ENCODE measurements around the gene UIMC1.

Gene UIMC1

GRCh38 chr5:176954050-176954449 lies 52.5 kb downstream of the UIMC1 start:
- no peak for DNase-seq (ENCODE audit: low read depth in 2 of 2)

- DNase-seq (ENCODE audit: low read depth in 2 of 2): no peak
Observed at GRCh38 chr5:176952531-176953193, 53.9 kb downstream of the UIMC1 start.

- no peak for DNase-seq (ENCODE audit: low read depth in 2 of 2)
Observed at GRCh38 chr5:176948458-176948857, 58.1 kb downstream of the UIMC1 start.

GRCh38 chr5:176947847-176948246 lies 58.7 kb downstream of the UIMC1 start:
- DNase-seq (ENCODE audit: low read depth in 2 of 2): no peak

GRCh38 chr5:176944268-176944667 lies 62.3 kb downstream of the UIMC1 start:
- DNase-seq (ENCODE audit: low read depth in 2 of 2): no peak

- DNase-seq (ENCODE audit: low read depth in 2 of 2): no peak
Observed at GRCh38 chr5:176943816-176944215, 62.8 kb downstream of the UIMC1 start.

- DNase-seq (ENCODE audit: low read depth in 2 of 2): no peak
Observed at GRCh38 chr5:176941951-176942350, 64.6 kb downstream of the UIMC1 start.

- no peak for DNase-seq (ENCODE audit: low read depth in 2 of 2)
Observed at GRCh38 chr5:176938472-176938871, 68.1 kb downstream of the UIMC1 start.

GRCh38 chr5:176935017-176935416 lies 71.6 kb downstream of the UIMC1 start:
- DNase-seq (ENCODE audit: low read depth in 2 of 2): no peak

- no peak for DNase-seq (ENCODE audit: low read depth in 2 of 2)
Observed at GRCh38 chr5:176934309-176934930, 72.2 kb downstream of the UIMC1 start.

- no peak for DNase-seq (ENCODE audit: low read depth in 2 of 2)
Observed at GRCh38 chr5:176929654-176930053, 76.9 kb downstream of the UIMC1 start.

- no peak for DNase-seq (ENCODE audit: low read depth in 2 of 2)
Observed at GRCh38 chr5:176927562-176927961, 79.0 kb downstream of the UIMC1 start.

- no peak for DNase-seq (ENCODE audit: low read depth in 2 of 2)
Observed at GRCh38 chr5:176922817-176923216, 83.8 kb downstream of the UIMC1 start.

- DNase-seq (ENCODE audit: low read depth in 2 of 2): no peak
Observed at GRCh38 chr5:176921714-176922113, 84.9 kb downstream of the UIMC1 start.

GRCh38 chr5:176918613-176919012 lies 88.0 kb downstream of the UIMC1 start:
- DNase-seq (ENCODE audit: low read depth in 2 of 2): no peak

GRCh38 chr5:176916337-176916736 lies 90.2 kb downstream of the UIMC1 start:
- no peak for DNase-seq (ENCODE audit: low read depth in 2 of 2)

GRCh38 chr5:176915906-176916305 lies 90.7 kb downstream of the UIMC1 start:
- DNase-seq (ENCODE audit: low read depth in 2 of 2): no peak

- no peak for DNase-seq (ENCODE audit: low read depth in 2 of 2)
Observed at GRCh38 chr5:176912115-176912514, 94.5 kb downstream of the UIMC1 start.

- DNase-seq (ENCODE audit: low read depth in 2 of 2): no peak
Observed at GRCh38 chr5:176908675-176909368, 97.8 kb downstream of the UIMC1 start.

GRCh38 chr5:176906796-176907195 lies 99.8 kb downstream of the UIMC1 start:
- no peak for DNase-seq (ENCODE audit: low read depth in 2 of 2)

- DNase-seq (ENCODE audit: low read depth in 2 of 2): no peak
Observed at GRCh38 chr5:176906126-176906525, 100.5 kb downstream of the UIMC1 start.

- DNase-seq (ENCODE audit: low read depth in 2 of 2): no peak
Observed at GRCh38 chr5:176904276-176904675, 102.3 kb downstream of the UIMC1 start.
